Measurements from ENCODE around the gene SLAMF6.
"Not testable (repeated sequence)": the region's sequence is repeated elsewhere in the genome, so short reads cannot be mapped to it uniquely, and the experiment has no call there.

The SLAMF6 gene

DNA sequence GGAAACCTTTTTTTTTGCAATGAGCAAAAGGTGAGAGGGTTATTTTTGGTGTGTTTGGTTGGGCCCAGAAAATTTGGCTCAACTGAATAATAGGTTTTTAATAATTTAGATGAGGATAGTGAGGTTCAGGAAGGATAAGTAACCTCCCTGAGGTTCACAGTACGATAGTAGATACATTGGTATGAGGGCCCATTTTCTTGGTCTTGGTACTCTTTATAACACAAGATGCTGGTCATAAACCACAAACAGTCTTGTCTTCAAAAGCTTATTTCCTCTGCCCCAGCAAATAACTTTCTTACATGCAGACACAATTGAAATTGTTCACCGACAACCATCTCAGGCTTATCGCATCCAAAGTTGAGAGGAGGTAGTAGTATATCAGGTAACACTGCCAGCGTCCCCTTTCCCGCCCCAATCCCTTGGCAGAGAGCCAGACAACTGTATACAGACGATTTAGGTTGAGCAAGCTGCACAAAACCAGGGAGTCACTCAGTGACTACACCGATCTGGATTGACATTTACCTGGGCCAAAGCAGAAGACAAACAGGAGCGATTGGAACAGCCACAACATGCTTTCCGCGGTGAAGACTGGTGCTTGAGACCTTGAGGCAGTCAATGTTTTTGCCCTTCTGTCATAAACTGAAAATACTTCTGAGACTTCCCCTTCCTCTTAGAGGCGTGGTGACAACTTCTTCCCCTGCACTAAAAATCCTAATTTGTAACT is at the start of gene SLAMF6:
Gene SLAMF6 (minus strand): TSS at position 634 of the 724 bp plus-strand sequence. CDS start 63 bp downstream, at position 571.
- no peak for DNase-seq

DNA sequence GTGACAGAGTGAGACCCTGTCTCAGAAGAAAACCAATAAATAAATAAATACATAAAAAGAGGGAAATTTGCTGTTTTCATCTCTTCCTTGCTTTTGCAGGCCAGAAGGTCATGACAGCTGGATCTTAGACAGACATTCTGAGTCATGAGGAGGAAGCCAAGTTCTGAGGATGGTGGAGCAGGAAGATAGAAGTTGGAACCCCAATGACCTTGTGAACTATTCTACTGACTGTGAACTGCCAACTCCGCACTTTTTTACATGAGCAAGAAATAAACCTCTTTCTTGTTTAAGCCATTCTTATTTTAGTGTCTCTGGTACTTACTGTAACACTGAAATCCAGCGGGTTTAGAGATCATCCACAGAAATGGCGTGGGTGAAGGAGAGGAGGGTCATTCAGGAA is 47.8 kb upstream of the SLAMF6 start:
- DNase-seq, result no peak

DNA sequence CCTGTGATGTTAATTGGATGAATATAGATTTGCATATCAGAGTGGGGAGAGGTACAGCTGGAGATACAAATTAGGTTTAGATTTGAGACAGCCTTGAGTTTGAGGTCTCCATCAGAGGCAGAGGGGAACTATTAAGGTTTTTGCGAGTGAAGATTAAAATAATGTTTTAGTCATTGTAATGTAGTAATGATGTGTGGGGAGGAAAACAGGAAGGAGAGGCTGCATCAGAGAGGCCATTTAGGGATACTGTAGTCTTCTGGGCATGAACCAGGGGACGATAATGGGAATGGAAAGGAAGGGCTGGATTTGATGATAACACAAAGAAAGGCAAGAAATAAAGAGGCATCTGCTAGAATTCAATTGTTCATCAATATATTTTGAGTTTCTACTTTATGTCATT is 46.8 kb upstream of the SLAMF6 start:
- DNase-seq, result no peak

DNA sequence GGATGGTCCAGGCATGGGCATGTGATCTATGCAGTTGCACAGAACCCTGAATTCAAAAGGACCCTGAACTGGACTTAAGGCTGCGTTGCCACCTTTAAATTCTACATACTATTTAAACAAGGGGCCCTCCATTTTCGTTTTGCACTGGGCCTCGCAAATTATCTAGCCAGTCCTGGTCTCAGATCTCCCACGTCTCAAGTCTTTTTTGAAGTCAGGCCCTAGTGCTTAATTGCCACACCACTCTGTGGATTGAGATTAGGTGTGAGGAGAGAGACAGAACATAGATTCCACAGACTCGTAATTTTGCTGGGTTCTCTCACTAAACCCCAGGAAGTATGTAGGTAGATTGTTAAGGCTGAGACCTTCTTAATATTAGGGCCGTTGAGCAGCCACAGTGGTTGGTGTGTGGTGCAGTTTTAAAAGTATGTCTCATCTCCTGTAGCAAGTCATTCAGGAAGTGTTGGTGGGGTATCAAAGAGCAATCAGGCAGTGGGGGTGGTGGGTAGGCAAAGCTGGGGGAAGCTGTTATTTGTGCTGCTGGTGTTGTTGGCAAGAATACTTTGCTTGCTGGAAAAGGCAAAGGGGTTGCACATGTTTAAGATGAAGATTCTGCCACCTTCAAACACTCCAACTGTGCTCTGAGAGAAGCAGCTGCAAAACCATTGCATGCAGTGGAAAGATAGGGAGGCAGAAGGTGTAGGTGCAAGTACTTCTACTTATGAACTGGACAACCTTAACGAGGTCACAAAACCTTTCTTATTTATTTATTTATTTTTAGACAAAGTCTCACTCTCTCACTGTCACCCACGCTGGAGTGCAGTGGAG is 45.0 kb upstream of the SLAMF6 start:
- DNase-seq, result no peak

DNA sequence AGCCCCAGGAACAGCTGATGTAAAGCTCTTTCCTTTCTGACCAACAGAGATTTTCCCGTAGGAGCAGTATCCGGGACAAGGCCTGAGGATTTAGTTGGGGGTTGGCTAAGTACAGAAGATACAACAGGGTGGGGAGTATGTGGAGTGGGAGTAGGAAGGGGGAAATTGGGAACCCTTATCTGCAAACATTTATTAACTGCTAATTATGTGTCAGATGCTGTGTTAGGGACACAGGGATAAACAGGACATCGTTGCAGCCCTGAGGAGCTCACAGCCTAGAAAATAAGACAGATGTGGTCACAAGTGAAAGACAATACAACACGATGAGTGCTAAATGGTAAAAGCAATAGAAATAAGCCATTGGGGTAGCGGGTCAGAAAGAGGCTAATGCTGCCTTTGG is 44.3 kb upstream of the SLAMF6 start:
- DNase-seq, result no peak

DNA sequence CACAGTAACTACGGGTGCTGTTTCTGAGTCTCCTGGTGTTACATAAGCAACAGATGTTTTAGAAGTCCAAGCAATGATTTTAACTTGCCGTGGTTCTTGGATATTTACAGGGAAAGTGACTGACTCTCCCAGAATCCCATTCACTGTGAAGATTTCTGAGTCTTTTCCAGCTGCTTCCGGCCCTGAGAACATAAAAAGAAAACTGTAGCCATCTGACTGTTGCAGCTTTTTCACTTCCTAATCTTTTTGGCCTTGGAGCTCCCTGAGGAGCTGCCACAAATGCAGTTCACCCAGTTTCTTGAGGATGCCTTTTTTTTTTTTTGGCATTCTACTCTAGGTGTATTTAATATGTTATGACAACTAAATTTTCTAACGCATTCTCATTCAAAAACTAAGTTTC is 42.5 kb upstream of the SLAMF6 start:
- DNase-seq, result no peak

DNA sequence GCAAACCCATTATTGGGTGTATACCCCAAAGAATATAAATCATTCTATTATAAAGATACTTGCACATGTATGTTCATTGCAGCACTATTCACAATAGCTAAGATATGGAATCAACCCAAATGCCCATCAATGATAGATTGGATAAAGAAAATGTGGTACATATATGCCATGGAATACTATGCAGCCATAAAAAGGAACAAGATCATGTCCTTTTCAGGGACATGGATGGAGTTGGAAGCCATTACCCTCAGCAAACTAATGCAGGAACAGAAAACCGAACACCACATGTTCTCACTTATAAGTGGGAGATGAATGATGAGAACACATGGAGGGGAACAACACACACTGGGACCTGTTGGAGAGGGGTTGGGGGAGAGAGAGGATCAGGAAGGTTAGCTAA is 40.2 kb upstream of the SLAMF6 start:
- DNase-seq, result not testable (repeated sequence)

DNA sequence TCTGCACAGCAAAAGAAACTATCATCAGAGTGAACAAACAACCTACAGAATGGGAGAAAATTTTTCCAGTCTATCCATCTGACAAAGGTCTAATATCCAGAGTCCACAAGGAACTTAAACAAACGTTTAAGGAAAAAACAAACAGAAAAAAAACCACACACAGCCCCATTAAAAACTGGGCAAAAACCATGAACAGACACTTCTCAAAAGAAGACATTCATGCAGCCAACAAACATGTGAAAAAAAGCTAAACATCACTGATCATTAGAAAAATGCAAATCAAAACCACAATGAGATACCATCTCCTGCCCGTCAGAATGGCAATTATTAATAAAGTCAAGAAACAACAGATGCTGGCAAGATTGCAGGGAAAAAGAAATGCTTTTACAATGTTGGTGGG is 39.7 kb upstream of the SLAMF6 start:
- not testable (repeated sequence) for DNase-seq

DNA sequence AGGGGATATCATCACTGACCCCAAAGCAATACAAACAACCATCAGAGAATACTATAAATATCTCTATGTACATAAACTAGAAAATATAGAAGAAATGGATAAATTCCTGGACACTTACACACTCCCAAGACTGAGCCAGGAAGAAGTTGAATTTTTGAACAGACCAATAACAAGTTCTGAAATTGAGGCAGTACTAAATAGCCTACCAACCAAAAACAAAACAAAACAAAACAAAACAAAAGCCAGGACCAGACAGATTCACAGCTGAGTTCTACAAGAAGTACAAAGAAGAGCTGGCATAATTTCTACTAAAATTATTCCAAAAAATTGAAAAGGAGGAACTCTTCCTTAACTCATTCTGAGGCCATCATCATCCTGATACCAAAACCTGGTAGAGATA is 37.8 kb upstream of the SLAMF6 start:
- no peak for DNase-seq

DNA sequence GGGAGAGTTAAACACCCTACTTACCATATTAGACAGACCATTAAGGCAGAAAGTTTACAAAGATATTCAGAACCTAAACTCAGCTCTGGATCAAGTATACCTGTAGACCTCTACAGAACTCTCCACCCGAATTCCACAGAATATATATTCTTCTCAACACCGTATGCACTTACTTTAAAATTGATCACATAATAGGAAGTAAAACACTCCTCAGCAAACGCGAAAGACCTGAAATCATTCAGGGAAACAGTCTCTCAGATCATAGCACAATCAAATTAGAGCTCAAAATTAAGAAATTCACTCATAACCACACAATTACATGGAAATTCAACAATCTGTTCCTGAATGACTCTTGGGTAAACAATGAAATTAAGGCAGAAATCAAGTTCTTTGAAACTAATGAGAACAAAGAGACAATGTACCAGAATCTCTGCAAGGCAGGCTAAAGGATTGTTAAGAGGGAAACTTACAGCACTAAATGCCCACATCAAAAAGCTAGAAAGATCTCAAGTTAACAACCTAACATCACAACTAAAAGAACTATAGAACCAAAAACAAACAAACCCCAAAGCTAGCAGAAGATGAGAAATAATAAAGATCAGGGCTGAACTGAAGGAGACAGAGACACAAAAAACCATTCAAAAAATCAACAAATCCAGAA is 37.1 kb upstream of the SLAMF6 start:
- DNase-seq, result no peak

DNA sequence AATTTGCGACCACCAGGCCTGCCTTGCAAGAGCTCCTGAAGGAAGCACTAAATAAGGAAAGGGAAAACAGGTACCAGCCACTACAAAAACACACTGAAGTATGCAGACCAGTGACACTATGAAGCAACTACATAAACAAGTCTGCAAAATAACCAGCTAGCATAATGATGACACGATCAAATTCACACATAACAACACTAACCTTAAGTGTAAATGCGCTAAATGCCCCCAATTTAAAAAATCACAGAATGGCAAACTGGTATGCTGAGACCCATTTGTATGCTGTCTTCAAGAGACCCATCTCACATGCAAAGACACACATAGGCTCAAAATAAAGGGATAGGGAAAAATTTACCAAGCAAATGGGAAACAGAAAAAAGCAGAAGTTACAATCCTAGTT is 36.4 kb upstream of the SLAMF6 start:
- DNase-seq, result not testable (repeated sequence)

DNA sequence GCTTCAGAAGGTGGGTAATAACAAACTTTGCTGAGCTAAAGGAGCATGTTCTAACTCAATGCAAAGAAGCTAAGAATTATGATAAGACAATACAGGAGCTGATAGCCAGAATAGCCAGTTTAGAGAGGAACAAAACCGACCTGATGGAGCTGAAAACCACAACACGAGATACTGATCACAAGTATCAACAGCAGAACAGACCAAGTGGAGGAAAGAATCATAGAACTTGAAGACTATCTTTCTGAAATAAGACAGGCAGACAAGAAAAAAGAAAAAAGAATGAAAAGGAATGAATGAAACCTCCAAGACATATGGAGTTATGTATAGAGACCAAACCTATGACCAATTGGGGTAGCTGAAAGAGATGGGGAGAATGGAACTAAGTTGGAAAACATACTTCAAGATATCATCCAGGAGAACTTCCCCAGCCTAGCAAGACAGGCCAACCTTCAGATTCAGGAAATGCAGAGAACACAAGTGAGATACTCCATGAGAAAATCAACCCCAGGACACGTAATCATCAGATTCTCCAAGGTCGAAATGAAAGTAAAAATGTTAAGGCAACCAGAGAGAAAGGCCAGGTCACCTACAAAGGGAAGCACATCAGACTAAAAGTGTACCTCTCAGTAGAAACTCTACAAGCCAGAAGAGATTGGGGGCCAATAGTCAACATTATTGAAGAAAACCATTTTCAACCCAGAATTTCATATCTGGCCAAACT is 35.8 kb upstream of the SLAMF6 start:
- no peak for DNase-seq

DNA sequence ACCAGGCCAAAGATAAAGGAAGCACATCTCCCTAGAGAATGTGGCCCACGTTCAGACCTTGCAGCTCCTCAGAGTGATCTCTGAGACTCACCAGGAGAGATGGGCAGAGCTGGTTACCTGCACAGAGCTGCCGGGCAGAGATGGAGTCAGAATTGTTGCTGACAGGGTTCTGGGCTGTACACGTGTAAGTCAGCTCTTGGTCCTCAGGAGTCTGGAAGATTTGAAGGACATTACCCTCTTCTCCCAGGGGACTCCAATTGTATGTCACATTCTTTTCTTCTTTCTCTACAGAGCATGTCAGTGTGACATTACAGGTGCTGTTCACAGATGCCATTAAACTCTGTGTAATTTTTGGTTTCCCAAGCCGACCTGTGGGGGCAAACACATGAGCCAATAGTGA is 30.7 kb upstream of the SLAMF6 start:
- no peak for DNase-seq

DNA sequence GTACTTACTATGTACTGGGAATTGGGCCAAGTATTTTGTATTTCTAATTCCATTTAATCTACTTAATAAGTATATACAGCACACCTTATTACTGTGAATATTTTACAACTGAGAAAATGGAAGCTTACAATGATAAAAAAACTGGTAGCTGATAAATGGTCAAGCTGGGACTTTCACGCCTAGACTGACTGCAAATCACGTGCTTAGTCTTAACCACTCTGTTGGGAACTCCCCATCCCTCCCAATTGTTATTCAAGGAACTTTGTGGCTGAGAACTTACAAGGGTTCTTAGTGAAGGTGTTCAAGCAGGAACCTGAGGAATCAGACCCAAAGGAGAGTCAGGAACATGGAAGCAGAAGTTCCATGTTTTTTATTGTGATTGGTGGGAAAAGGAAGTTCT is 29.4 kb upstream of the SLAMF6 start:
- DNase-seq, result no peak

DNA sequence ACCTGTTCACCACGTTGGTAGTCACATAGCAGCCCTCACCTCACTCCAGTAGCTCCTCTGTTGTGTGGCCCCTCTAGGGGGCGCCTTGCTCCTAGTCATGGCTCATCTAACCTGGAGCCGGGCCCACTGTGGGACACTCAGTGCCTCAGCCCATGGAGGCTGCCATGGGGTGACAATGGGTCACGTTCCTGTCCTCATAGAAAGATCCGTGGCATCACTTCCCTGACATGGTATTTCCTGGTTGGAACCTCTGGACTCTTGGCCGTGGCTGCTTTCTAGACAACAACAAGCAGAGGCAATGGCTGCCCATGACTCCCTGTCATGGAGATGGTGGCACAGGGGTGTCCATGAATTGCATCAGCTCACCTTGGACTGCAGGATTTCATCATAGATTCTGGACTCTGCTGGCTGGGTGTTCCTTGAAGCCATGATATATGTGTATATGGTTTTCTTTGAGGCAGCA is 27.5 kb upstream of the SLAMF6 start:
- DNase-seq, result peak; percentile 8

DNA sequence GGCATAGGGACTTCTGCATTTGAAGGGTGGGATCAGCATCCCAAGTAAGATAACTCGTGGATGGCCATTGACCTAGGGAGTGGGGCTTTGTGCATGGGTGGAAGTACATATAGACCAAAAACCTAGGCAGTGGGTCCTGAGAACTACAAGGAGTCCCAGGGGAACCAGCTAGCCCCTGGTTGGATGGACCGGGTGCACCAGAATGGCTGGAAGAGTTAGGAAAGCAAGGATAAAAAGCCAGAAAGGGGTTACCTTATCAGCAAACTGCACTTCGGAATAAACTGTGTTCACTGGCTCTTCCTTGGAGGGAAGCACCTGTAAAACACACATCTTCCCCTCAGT is 26.6 kb upstream of the SLAMF6 start:
- no peak for DNase-seq

DNA sequence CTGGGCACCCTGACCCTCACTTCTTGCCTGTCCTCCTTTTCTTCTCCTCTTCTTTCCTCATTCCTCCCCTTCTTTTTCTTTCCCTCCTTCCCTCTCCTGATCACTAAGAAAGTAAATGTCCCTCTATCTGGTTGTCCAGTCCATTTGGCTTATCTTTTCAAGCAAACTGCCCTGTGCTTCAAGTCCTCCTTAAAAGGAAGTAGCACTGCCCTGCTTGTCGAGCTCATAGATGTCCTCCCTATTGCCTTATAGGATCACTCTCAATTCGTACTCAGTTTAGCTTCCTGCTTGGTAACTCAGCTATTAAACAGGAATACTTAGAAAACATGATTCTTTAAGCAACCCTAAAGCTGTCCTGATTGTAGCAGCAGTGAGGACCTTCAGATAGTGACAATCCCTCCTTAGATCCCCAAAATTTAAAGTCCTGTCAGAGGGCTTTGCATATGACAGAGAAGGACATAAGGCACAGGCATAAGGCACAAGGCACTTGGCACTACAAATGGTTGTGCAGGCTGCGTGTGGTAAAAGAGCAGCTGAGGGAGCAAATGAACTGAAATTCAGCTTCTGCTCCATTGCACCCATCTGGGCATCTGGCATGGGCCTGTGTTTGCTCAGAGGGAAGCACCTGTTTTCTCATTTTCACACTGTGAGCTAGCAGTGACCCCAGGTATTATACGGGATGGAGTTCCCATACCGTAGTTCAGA is 26.1 kb upstream of the SLAMF6 start:
- no peak for DNase-seq

DNA sequence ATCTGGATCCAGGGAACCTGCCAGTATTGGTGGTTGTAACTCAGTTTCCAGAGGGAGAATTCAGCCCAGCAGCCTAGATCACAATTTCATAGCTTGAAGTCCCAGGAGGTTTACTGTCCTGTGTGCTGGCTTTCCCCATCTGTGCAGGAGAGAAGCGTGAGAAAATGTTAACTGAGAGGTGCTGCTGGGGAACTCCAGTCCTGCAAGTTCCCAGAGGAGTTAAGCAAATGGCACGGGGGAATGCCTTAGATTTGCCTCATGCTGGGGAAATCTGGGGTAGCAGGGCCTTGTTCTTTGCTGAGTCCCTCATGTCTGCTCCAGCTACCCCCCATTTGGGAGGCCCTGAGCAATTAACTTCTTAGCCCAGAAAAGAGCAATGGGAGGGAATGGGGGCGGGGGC is 25.1 kb upstream of the SLAMF6 start:
- no peak for DNase-seq

DNA sequence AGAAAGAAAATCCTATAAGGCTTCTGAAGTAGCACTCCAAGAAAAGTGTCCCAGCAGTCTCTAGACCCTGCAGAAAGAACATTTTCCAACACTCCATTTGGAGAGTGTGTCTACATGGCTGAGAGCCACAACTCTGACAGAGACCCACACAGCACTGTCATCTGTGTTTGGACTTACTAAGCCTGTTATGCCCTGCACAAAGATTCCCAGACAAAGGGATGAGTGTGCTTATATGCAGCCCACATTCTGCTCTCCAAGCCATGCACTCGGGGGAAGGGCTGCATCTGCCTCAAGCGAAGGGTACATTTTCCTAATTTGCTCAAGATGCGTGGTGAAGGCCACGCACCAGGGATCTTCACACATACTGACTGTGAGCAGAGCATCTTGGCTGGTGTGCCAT is 24.4 kb upstream of the SLAMF6 start:
- DNase-seq, result no peak

DNA sequence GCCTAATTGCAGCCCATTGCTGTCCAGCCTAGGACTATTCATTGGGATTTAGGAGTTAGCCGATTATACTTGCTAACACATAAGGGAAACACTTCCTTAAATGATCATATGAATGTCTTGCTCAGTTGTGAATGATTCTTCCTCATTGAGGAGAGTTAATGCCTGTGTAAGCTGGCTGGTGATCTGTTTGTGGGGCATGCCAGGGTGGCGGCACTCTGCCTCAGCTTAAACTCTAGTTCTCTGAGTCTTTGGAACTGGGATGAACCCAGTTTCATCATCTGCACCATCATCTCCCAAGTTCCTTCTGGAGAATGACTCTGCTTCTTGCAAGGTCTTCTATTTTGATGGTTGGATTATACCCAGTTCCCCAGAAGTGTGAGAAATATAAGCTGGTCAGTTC is 23.9 kb upstream of the SLAMF6 start:
- DNase-seq, result no peak

DNA sequence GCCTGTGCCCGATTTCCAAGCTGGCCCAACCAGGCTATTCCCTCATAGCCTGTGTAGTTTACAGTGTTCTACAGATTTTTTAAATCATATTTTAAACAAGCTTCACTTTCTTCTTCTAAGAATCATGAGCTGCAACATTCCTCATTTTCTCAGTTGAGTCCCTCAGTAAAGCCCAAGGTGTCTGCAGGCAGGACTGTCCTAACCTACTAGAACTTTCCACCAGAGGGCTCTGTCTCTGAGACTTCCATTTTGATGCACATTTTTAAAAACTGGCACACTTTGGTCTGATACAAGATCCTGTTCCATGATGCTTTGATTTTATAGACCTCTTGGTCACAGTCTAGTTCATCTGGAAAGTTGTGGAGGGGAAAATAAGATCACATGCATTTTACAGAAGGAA is 21.6 kb upstream of the SLAMF6 start:
- DNase-seq, result peak; percentile 41

DNA sequence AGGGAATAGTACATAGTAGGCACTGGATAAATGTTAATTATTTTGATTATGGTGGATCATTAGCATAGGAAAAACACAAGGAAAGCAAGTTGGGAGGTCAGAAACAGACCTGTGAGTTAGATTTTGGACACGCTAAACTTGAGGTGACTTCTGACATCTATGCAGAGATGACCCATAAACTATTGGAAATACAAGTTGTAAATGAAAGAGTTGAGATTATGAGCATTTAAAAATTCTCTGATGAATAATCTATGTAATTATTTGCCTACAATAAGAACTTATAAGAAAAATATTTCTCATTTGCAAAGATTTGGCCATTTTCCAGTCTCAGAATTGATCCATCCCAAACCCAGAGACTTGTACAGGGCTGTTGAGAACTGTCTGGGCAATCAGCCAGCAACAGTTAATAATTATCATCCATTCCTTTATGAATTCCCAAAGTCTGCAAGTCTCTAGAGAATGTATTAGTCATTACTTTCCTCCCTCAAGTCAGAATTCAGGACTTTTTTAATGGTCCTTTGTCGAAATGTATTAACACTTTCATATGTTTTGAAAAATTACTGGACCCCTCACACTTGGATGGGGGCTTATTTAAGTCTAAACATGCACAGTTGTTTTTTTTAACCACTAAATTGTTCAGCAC is 19.4 kb upstream of the SLAMF6 start:
- DNase-seq, result no peak

Data from RPMI8226 (cell line).